MM.1S (cell line): Measurements from ENCODE around the gene IMPG1.

Experiments used
- DNase-seq: peaks from one replicate; pipeline ENCODE4 v3.0.0-alpha.2; 2015
- H2AFZ ChIP-seq: fragments of 300-600 bp; sonication (generic); 2 replicates; pipeline ENCODE4 v1.6.0; 2016; ENCODE audit warnings: antibody characterized with exemption, low read length
- H3F3A ChIP-seq: fragments of 300-600 bp; sonication (generic); 2 replicates; pipeline ENCODE4 v1.6.1; 2016; ENCODE audit warnings: mild to moderate bottlenecking, antibody characterized with exemption, low read length, moderate library complexity, mixed read lengths; ENCODE audit not compliant: insufficient read depth
- H3K27ac ChIP-seq: fragments of 300-600 bp; sonication (generic); 2 replicates; pipeline ENCODE4 v1.5.1; 2016; ENCODE audit warnings: mild to moderate bottlenecking, low read length
- H3K27me3 ChIP-seq: fragments of 300-600 bp; sonication (generic); replicated peaks from 2 replicates; pipeline ENCODE4 v1.6.0; 2016; ENCODE audit warnings: low read length; ENCODE audit not compliant: insufficient read depth
- H3K36me3 ChIP-seq: fragments of 300-600 bp; sonication (generic); replicated peaks from 2 replicates; pipeline ENCODE4 v1.6.1; 2016; ENCODE audit warnings: mild to moderate bottlenecking, low read length, mixed read lengths; ENCODE audit not compliant: insufficient read depth
- H3K4me1 ChIP-seq: fragments of 300-600 bp; sonication (generic); 2 replicates; pipeline ENCODE4 v1.6.1; 2016; ENCODE audit warnings: low read length, mixed read lengths
- H3K4me2 ChIP-seq: fragments of 300-600 bp; sonication (generic); 2 replicates; pipeline ENCODE4 v1.6.0; 2016; ENCODE audit warnings: low read depth, low read length
- H3K4me3 ChIP-seq: fragments of 300-600 bp; sonication (generic); 2 replicates; pipeline ENCODE4 v1.5.1; 2016; ENCODE audit warnings: low read length, mixed read lengths
- H3K79me2 ChIP-seq: fragments of 300-600 bp; sonication (generic); 2 replicates; pipeline ENCODE4 v1.6.1; 2016; ENCODE audit warnings: mixed run types, low read length, mixed read lengths
- H3K9ac ChIP-seq: fragments of 300-600 bp; sonication (generic); 2 replicates; pipeline ENCODE4 v1.6.1; 2016; ENCODE audit warnings: low read length, mixed read lengths
- H3K9me2 ChIP-seq: fragments of 300-600 bp; sonication (generic); replicated peaks from 2 replicates; pipeline ENCODE4 v1.6.1; 2016; ENCODE audit warnings: mild to moderate bottlenecking, low read length, mixed read lengths; ENCODE audit not compliant: insufficient read depth
- H3K9me3 ChIP-seq: fragments of 300-600 bp; sonication (generic); replicated peaks from 2 replicates; pipeline ENCODE4 v1.6.1; 2016; ENCODE audit warnings: mild to moderate bottlenecking, low read length, mixed read lengths; ENCODE audit not compliant: insufficient read depth
- H4K20me1 ChIP-seq: fragments of 300-600 bp; sonication (generic); 2 replicates; pipeline ENCODE4 v1.6.1; 2016; ENCODE audit warnings: mild to moderate bottlenecking, low read length, moderate library complexity, mixed read lengths; ENCODE audit not compliant: insufficient read depth
- CTCF ChIP-seq: fragments of 300-600 bp; sonication (generic); IDR thresholded peaks from 2 replicates; pipeline ENCODE4 v1.5.1; 2016; ENCODE audit warnings: antibody characterized with exemption, low read length, mixed read lengths
- EZH2 ChIP-seq: fragments of 300-600 bp; sonication (generic); optimal IDR thresholded peaks from 2 replicates; pipeline ENCODE3; 2017; ENCODE audit warnings: low read depth, mild to moderate bottlenecking, antibody characterized with exemption, low read length, mixed read lengths
- EZH2phosphoT487 ChIP-seq: fragments of 300-600 bp; sonication (generic); IDR thresholded peaks from 2 replicates; pipeline ENCODE4 v1.6.1; 2018; ENCODE audit warnings: antibody characterized with exemption, low read length

IMPG1 gene

GRCh38 chr6:75935473-75935793 lies 137.0 kb downstream of the IMPG1 start:
- Histone ChIP-seq H3K9me3 (no peaks in the 10 kb centered on the region), H2AFZ (peak overlapping the region; percentile 54), H4K20me1 (no peaks in the 10 kb centered on the region), H3K27ac (no peak overlapping the region), H3K79me2 (no peaks in the 10 kb centered on the region), H3K4me2 (peak overlapping the region; percentile 81; the same call in 1 of the 2 replicates), H3K9ac (no peak overlapping the region; the same call in 1 of the 2 replicates), H3F3A (no peaks in the 10 kb centered on the region), H3K9me2 (no peaks in the 10 kb centered on the region), H3K36me3 (no peaks in the 10 kb centered on the region), H3K4me3 (no peak overlapping the region), H3K27me3 (no peaks in the 10 kb centered on the region), H3K4me1 (peaks cover 5% of the 10 kb centered on the region; the same call in 1 of the 2 replicates)
- no peak for TF ChIP-seq CTCF
- no peak for TF ChIP-seq EZH2phosphoT487
- no peak for TF ChIP-seq EZH2
- no peak for DNase-seq

GRCh38 chr6:75934643-75935472 lies 137.6 kb downstream of the IMPG1 start:
- Histone ChIP-seq H3K79me2 (no peaks in the 10 kb centered on the region), H2AFZ (peak overlapping the region; percentile 54), H3K36me3 (no peaks in the 10 kb centered on the region), H3K9me2 (no peaks in the 10 kb centered on the region), H3K4me3 (peak overlapping the region; percentile 35; the same call in 1 of the 2 replicates), H3K27me3 (no peaks in the 10 kb centered on the region), H3F3A (no peaks in the 10 kb centered on the region), H3K27ac (no peak overlapping the region), H4K20me1 (no peaks in the 10 kb centered on the region), H3K4me1 (peaks cover 5% of the 10 kb centered on the region; the same call in 1 of the 2 replicates), H3K4me2 (peak overlapping the region; percentile 81), H3K9me3 (no peaks in the 10 kb centered on the region), H3K9ac (peak overlapping the region; percentile 6; the same call in 1 of the 2 replicates)
- peak; percentile 81 for TF ChIP-seq CTCF
- TF ChIP-seq EZH2phosphoT487 = no peak
- TF ChIP-seq EZH2 = no peak
- peak; percentile 72 for DNase-seq

GRCh38 chr6:75933387-75933975 lies 139.0 kb downstream of the IMPG1 start:
- H3K4me3 ChIP-seq = no peak overlapping the region
- H3K9me2 ChIP-seq = no peaks in the 10 kb centered on the region
- H2AFZ ChIP-seq = no peak overlapping the region
- H3K36me3 ChIP-seq = no peaks in the 10 kb centered on the region
- H3K27ac ChIP-seq = no peak overlapping the region
- TF ChIP-seq CTCF = no peak
- no peak for TF ChIP-seq EZH2
- no peak for TF ChIP-seq EZH2phosphoT487
- H4K20me1 ChIP-seq = no peaks in the 10 kb centered on the region
- no peak overlapping the region for H3K4me2 ChIP-seq
- no peaks in the 10 kb centered on the region for H3K79me2 ChIP-seq
- H3K27me3 ChIP-seq = no peaks in the 10 kb centered on the region
- no peak for DNase-seq
- no peaks in the 10 kb centered on the region for H3K9me3 ChIP-seq
- no peak overlapping the region for H3K9ac ChIP-seq
- peaks cover 5% of the 10 kb centered on the region; the same call in 1 of the 2 replicates for H3K4me1 ChIP-seq
- H3F3A ChIP-seq = no peaks in the 10 kb centered on the region
